OCI-LY3 (cell line): ENCODE results near the gene ZFYVE28.

Experiments used
- EZH2phosphoT487 ChIP-seq: fragments of 200-600 bp; shearing (Covaris generic); IDR thresholded peaks from 2 replicates; pipeline ENCODE4 v1.6.1; 2018; ENCODE audit warnings: antibody characterized with exemption, mixed run types, low read depth
- TF ChIP-seq, protein P1 (sequence below): fragments of 200-600, 300-600 bp; sonication (generic); IDR thresholded peaks from 2 replicates; pipeline ENCODE4 v1.5.1; 2014; ENCODE audit warnings: antibody characterized with exemption, low read length, low read depth

DNA sequence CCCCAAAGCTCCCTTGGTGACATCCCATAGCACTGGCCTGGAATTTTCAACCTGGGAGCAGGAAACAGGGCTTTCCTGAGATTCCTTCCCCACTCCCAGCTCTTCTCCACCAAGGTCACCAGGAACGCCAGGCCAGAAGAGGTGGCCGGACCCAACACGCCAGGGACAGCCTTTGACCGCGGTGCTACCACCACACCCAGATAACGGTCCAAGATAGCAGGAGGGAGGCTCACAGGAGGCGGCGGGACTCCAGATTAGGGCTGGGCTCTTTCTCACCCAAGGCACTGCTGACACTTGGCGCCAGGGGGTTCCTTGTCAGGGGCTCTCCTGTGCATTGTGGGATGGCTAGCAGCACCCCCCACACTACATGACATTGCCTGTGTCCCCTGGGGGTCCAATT, 22.9 kb downstream of the ZFYVE28 start:
- TF ChIP-seq, protein P1, sequence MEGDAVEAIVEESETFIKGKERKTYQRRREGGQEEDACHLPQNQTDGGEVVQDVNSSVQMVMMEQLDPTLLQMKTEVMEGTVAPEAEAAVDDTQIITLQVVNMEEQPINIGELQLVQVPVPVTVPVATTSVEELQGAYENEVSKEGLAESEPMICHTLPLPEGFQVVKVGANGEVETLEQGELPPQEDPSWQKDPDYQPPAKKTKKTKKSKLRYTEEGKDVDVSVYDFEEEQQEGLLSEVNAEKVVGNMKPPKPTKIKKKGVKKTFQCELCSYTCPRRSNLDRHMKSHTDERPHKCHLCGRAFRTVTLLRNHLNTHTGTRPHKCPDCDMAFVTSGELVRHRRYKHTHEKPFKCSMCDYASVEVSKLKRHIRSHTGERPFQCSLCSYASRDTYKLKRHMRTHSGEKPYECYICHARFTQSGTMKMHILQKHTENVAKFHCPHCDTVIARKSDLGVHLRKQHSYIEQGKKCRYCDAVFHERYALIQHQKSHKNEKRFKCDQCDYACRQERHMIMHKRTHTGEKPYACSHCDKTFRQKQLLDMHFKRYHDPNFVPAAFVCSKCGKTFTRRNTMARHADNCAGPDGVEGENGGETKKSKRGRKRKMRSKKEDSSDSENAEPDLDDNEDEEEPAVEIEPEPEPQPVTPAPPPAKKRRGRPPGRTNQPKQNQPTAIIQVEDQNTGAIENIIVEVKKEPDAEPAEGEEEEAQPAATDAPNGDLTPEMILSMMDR: no peak
- TF ChIP-seq EZH2phosphoT487: no peak
